ENCODE measurements around the gene ZNF57. TPM values are rescaled to one million over a fixed set of nuclear protein-coding genes. Genes with fewer than 3 reads are reported as not detected.
A peak's percentile ranks its signal among the peaks of the same experiment; 100 is the strongest.
"Not testable (repeated sequence)": the region's sequence is repeated elsewhere in the genome, so short reads cannot be mapped to it uniquely, and the experiment has no call there.

Gene ZNF57
- 1 to 10 TPM; 2.2 to 2.9 TPM for total RNA-seq
- long read RNA-seq, transcript ZNF57-201 (4 exons, 2,003 nt), result major isoform, 5 of 7 reads
- long read RNA-seq, partial matches to known transcripts, result 0 of 7 reads
- long read RNA-seq, other reads (novel, unspliced or antisense), result 1 of 7 reads

DNA sequence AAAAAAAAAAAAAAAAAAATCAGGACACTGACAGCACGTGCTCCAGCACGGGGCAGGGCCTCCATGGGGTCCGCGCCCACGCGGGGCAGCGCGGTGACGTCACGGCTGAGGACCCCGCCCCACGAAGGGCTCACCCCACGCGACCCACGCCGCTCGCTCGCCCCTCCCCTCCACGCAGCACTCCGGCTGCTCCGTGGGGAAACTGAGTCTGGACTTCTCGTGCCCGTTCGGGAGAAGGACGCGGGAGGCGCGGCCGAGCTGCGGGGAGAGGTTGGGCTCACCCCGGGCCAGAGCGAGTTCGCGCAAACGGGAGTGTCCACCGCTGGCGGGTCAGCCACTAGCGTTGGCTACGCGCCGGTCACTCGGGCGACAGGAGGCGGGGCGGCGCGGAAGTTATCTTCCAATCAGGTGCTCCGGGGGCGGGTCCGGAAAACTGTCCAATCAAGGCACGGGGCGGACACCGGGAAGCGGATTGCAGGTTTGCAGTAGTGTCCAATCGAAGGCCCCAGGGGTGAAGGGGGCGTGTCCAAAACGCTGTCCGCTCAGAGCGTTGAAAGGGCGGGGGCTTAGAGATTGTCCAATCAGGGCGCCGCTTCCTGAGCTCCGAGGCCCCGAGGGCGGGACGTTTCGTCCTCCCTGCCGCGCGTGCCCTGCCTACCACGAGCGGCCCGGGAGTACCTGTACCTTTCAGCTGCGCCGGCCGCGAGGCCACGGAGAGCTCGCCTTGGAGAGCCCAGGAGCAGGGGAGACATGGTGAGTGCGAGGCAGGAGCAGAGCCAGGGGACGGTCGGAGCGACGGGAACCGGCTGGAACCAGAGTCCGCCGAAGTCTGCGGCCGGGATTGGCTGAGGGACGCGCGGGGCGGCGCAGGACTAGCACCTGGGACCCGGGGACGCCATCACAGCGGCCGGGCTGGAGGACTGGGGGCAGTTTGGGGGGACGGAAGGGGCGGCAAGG lies at the start of gene ZNF57:
ZNF57 (plus strand) TSS at position 633 of the 957 bp plus-strand sequence; CDS start at position 751, 118 bp downstream.
- intact Hi-C loops (cut with DNase I), result no loop called here
- DNase-seq, result peak; percentile 100
- ATAC-seq, result peak; percentile 98 to 99

DNA sequence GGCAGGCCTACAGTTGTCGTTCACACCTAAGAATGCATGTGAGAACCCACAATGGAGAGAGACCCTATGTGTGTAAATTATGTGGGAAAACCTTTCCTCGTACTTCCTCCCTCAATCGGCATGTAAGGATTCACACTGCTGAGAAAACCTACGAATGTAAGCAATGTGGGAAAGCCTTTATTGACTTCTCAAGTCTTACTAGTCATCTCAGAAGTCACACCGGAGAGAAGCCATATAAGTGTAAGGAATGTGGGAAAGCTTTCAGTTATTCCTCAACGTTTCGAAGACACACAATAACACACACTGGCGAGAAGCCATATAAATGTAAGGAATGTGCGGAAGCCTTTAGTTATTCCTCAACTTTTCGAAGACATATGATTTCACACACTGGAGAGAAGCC lies 48.1 kb upstream of the ZNF57 start:
- ATAC-seq, result no peak
- no peak for DNase-seq
- intact Hi-C loops (cut with DNase I), result no loop called here

DNA sequence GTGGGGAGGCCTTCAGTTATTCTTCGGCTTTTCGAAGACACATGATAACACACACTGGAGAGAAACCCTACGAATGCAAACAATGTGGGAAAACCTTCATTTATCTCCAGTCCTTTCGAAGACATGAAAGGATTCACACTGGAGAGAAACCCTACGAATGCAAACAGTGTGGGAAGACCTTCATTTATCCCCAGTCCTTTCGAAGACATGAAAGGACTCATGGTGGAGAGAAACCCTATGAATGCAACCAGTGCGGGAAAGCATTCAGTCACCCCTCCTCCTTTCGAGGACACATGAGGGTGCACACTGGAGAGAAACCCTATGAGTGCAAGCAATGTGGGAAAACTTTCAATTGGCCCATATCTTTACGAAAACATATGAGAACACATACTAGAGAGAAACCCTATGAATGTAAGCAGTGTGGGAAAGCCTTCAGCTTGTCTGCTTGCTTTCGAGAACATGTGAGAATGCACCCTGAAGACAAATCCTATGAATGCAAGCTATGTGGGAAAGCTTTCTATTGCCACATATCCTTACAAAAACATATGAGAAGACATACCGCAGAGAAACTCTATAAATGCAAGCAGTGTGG lies 47.6 kb upstream of the ZNF57 start:
- intact Hi-C loops (cut with DNase I), result no loop called here
- no peak for DNase-seq
- ATAC-seq, result no peak

DNA sequence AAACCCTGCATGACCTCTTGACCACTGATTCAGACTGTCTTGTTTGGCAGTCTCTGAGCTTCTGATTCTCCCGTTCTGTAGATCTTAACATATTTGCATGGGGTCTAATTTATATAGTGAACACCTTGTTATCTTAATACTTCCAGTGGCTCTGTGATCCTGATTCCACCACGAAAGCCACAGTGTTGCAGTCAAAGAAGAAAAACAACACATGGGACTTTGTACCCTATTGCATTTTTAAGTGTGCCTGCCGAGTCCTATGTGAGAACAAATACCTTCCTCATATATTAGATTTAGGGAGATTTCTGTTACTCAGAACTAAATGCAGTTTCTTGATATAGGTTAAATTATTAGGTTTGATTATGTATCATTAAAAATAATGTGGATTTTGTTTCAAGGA lies 45.9 kb upstream of the ZNF57 start:
- ATAC-seq (no peak), DNase-seq (no peak)
- intact Hi-C loops (cut with DNase I), result no loop called here

DNA sequence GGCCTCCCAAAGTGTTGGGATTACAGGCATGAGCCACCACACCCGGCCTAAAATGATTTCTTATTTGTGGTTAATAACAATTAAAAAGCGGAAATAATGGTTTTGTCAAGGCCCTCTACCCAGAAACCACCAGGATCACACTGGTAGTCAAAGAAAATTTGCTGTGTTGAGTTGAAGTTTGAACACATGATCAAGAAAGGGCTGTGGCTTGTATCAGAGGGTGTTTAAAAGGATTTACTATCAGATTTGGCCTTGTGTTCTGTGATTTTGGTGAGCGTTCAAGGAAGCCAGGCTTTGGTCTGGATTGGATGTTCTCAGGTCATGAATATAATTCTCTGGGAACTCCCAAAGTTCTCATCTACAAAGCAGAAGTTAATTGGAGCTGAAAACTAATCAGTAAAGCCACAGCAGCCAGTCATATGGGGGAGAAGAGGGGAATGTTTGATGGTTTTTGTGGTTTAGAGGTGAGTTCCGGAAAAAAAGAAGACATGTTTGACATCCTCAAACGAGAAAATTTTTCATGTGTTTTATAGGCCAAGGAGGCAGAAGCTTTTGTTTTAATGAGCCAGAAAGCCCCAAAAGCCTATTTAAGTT lies 44.2 kb upstream of the ZNF57 start:
- intact Hi-C loops (cut with DNase I), result no loop called here
- no peak for DNase-seq
- no peak for ATAC-seq

DNA sequence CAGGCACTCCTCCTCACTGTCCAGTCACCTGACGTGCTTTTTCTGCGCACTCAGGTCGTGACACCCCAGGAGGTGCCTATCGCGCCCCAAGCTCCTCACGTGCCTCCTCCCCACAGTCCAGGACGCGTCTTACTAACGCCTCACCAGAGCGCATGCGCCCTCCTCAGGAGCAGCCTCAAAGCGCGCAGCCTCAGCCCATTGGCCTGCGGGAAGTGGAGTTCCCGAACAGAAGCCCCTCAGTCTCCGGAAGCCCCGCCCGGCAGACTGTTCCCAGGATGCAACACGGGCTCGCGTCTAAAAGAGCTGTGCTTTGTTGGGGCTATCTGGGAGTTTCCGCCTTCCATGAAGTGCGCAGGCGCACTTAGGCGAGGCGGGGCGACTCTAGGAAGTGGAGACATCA lies 41.9 kb upstream of the ZNF57 start:
- intact Hi-C loops (cut with DNase I), result no loop called here
- DNase-seq, result no peak
- no peak for ATAC-seq

DNA sequence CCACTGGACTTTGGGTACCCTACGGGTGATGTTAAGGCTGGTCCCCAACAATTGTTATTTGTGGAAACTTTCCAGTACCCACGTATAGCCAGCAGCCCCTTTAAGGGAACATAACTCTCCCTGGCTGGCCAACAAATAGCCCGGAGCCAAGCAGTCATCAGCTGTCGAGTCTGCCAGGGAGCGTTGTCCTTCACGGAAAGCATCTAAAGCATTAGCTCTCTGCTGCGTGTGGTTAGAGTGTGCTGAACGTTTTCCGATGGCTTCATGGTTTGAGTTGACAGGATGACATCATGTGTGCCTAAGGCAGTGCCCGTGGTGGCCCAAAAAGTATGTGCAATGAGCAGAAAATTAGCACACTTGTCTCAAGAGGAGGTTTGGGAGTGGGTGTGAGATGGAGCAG lies 36.9 kb upstream of the ZNF57 start:
- no peak for ATAC-seq
- DNase-seq, result no peak
- intact Hi-C loops (cut with DNase I), result no loop called here

DNA sequence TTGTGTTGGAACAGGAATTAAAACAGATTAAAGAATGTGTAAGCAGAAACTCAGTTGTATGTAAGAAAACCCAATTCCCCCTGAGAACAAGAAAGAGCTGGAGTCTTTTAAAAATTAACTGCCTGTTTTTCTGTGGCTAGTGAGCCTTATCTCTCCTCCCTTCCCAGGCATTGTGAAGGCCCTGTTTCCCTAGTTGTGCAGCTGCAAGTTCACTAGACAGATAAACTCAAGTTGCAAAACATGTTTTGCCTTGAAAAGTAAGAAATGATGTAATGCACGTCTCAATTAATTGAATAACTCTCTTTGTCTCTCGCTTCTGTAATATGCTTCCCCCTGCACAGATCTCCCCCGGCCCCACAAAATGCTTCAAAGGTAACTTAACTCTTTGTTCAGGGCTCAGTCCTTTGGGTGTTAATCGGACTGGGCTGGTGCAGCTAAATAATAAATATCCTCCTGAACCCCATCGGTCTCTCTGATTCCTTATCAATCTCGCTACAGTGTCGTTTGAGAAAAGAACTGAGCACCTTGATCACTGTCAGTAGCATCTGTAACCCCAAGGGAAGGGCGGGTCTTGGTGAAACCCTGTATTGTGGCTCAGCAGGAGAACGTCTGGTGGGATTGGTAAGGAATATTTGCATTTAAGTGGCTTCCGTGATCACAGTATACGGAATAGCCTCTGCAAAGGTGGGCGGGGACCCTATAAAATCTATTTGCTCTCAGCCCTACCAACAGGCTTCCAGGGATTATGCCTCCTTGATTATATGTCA lies 35.2 kb upstream of the ZNF57 start:
- intact Hi-C loops (cut with DNase I), result no loop called here
- ATAC-seq, result no peak
- DNase-seq, result no peak

DNA sequence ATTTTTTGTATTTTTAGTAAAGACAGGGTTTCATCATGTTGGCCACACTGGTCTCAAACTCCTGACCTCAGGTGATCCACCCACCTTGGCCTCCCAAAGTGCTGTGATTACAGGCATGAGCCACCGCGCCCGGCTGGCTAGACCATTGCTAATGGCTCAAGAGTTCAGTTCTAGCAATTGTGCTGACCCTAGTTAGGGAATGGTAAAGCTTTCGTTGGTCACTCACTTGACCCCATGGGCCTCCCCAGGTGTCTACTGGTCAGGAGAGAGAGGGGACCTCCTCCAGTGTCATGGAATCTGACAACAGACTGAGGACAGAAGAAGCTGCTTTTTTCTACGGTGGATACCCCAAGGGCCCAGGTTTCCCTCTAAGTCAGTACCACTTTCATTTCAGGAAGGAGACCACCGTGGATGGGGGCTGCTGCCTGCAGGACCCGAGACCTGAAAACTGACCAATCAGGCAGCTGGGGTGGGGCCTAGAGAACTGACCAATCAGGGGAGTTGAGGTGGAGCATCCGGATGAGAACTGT lies 34.2 kb upstream of the ZNF57 start:
- ATAC-seq (no peak), DNase-seq (no peak)
- intact Hi-C loops (cut with DNase I), result no loop called here

DNA sequence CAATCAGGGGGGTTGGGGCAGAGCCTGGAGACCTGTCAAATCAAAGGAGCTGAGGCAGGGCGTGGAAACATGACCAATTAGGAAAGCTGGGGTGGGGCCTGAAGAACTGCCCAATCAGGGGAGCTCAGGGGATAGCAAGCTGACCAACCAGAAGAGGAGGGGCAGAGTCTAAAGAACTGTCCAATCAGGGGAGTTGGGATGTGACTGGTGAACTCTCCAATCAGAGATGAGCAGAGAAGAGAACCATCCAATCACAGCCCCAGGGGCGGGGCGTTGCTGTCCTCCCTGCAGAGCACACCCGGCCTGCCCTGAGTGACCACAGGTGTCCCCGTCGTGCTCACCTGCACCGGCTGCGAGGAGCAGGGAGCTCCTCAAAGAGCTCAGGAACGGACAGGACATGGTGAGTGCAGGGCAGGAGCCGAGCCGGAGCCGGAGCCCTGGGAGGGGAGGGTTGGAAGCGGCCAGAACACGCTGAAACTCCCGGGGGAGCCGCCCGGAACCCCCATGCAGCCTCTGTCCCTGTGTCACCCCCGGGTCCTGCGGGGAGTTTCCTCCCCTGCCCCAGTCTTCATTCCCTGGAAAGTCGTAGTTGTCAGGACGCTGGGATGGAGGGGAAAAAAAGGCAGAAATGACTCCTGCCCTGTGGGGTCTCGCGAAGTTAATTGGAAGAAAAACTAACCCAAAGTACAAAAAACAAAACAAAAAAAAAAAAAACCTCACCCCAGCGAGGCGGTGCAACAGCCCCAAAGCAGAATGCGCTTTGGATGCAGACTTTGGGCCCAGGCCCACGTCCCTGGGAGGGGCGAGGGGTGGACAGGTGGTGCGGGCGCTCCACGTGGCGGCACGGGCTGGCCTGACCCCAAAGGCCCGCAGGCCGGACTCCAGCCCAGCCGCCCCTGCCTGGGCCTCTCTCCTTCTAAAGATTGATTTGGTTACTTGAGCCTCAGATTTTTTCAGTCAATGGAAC lies 33.4 kb upstream of the ZNF57 start, which contains the start of gene ZNF556:
ZNF556 (plus strand) TSS at position 311 of the 967 bp plus-strand sequence; CDS start at position 398, 87 bp downstream.
- intact Hi-C loops (cut with DNase I), result no loop called here
- DNase-seq (no peak), ATAC-seq (no peak)

DNA sequence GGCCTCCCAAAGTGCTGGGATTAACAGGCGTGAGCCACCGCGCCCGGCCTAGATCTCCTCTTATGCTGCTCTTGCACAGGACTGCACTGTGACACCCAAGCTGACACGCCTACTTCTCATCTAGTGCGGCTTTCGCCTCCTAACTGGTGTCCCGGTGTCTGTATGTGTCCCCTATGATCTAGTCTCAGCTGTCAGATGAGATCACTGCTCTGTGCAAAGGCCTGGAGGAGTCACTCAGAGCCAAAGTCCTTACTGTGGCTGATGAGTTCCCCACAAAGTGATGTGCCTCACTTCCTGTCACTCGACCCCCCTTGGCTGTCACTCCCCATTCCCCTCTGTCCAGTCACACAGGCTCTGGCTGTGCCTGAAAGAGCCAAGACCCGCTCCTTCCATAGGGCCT lies 31.1 kb upstream of the ZNF57 start:
- intact Hi-C loops (cut with DNase I), result loop anchor here in 1 of 2 donors (5.0 kb wide), 1 partner anchor 222 kb away; no protein-coding TSS in a partner anchor
- DNase-seq (no peak), ATAC-seq (no peak)

DNA sequence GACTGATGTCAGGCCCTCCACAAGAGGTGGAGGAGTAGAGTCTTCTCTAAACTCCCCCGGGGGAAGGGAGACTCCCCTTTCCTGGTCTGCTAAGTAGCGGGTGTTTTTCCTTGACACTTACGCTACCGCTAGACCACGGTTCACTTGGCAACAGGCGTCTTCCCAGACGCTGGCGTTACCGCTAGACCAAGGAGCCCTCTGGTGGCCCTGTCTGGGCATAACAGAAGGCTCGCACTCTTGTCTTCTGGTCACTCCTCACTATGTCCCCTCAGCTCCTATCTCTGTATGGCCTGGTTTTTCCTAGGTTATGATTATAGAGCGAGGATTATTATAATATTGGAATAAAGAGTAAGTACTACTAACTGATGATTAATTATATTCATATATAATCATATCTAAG lies 28.6 kb upstream of the ZNF57 start:
- DNase-seq, ATAC-seq: not testable (repeated sequence)
- intact Hi-C loops (cut with DNase I), result loop anchor here in 1 of 2 donors (5.0 kb wide), 1 partner anchor 225 kb away; no protein-coding TSS in a partner anchor

DNA sequence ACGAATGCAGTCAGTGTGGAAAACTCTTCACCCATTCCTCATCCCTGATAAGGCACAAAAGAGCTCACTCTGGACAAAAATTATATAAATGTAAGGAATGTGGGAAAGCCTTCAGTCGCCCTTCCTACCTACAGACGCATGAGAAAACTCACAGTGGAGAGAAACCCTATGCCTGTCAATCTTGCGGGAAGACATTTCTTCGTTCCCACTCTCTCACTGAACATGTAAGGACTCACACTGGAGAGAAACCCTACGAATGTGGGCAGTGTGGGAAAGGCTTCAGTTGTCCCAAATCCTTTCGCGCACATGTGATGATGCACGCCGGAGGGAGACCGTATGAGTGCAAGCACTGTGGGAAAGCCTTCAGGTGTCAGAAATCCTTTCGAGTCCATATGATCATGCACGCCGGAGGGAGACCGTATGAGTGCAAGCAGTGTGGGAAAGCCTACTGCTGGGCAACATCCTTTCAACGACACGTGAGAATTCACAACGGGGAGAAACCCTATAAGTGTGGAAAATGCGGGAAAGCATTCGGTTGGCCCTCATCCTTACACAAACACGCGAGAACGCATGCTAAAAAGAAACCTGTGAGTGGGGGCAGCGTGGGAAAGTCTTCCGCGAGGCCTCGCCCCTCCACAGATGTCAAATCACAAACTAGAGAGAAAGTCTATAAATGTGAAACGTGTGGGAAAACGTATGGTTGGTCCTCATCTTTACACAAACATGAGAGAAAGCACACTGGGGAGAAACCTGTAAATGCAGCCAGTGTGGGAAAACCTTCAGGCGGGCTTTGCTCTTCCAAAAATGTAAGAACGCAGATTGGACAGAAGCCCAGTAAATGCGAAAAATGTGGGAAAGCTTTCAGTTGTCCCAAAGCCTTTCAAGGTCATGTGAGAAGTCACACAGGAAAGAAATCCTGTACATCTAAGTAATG lies 23.1 kb upstream of the ZNF57 start:
- ATAC-seq, result no peak
- intact Hi-C loops (cut with DNase I), result no loop called here
- DNase-seq, result no peak

DNA sequence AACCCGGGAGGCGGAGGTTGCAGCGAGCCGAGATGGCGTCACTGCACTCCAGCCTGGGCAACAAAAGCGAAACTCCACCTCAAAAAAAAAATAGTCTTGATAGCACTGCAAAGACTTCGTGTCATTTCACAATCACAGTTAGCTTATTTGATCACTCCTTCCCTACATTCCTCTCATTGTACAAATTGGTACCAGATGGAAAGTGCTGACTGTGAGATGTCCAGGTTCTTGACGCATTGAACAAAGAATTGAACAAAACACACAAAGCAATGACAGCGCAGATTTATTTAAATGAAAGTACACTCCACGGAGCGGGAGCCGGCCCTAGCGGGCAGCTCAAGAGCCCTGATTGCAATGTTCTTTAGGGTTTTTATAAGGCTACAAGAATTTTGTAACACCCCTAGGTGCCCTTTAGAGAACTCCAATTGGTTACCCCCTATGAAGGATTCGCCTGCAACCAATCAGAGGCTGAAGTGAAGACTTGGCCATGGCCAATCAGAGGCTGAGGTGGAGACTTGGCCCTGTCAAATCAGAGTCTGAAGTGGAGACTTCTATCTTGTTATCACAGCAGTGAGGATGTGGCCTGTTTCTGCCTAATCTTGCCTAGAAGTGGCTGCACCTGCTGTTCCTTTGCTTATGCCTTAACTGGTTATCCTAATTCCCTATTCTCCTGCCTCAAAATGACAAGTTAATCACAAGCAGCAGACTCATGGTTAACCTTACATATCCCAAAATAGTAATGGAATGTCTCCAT lies 16.9 kb upstream of the ZNF57 start:
- ATAC-seq (no peak), DNase-seq (no peak)
- intact Hi-C loops (cut with DNase I), result loop anchor here in 1 of 2 donors (10.0 kb wide), 1 partner anchor 61 kb away; the partner anchor contains the start of gene ZNF77

DNA sequence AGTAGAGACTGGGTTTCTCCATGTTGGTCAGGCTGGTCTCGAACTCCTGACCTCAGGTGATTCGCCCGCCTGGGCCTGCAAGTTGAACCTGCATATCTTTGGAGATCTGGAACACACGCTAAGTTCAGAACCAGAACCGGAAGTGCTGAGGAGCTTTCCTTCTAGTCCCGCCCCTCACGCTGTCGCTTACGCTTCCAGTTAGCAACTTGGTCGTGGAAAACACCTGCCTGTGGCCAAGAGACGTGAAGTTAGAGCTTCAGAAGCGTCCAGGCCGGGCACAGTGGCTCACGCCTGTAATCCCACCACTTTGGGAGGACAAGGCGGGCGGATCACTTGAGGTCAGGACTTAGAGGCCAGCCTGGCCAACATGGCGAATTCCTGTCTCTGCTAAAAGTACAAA lies 15.0 kb upstream of the ZNF57 start:
- intact Hi-C loops (cut with DNase I), result loop anchor here in 1 of 2 donors (10.0 kb wide), 1 partner anchor 59 kb away; the partner anchor contains the start of gene ZNF77
- ATAC-seq (no peak), DNase-seq (no peak)

Measured in left cardiac atrium (tissue), 4 donors.